DOHH2 (cell line): ENCODE results near the gene TNRC6B.

Source experiments
- H3F3A ChIP-seq: fragments of 200-600 bp; sonication (generic), shearing (Covaris generic); 2 replicates; pipeline ENCODE4 v1.6.0; 2016; ENCODE audit warnings: antibody characterized with exemption, mild to moderate bottlenecking; ENCODE audit not compliant: control insufficient read depth, insufficient read depth
- H3K27ac ChIP-seq: fragments of 200-600 bp; sonication (generic); 2 replicates; pipeline ENCODE4 v1.5.1; 2014; ENCODE audit warnings: low read depth, mild to moderate bottlenecking, low read length, moderate library complexity
- H3K27me3 ChIP-seq: fragments of 200-600 bp; sonication (generic); 2 replicates; pipeline ENCODE4 v1.6.1; 2014; ENCODE audit warnings: mild to moderate bottlenecking, low read length, mixed read lengths; ENCODE audit not compliant: control insufficient read depth
- H3K36me3 ChIP-seq: fragments of 200-600 bp; sonication (generic); 2 replicates; pipeline ENCODE4 v1.6.1; 2014; ENCODE audit warnings: mild to moderate bottlenecking, low read length, moderate library complexity, mixed read lengths; ENCODE audit not compliant: control insufficient read depth
- H3K4me1 ChIP-seq: fragments of 200-600 bp; sonication (generic); 2 replicates; pipeline ENCODE4 v1.6.1; 2014; ENCODE audit warnings: mild to moderate bottlenecking, low read length, mixed read lengths; ENCODE audit not compliant: control insufficient read depth
- H3K4me2 ChIP-seq: fragments of 200-600 bp; sonication (generic); 2 replicates; pipeline ENCODE4 v1.6.0; 2014; ENCODE audit warnings: mild to moderate bottlenecking, low read length, moderate library complexity
- H3K4me3 ChIP-seq: fragments of 200-600 bp; sonication (generic); 2 replicates; pipeline ENCODE4 v1.5.1; 2014; ENCODE audit warnings: mild to moderate bottlenecking, low read length, mixed read lengths
- H3K79me2 ChIP-seq: fragments of 200-600 bp; sonication (generic); 2 replicates; pipeline ENCODE4 v1.6.1; 2014; ENCODE audit warnings: mild to moderate bottlenecking, low read length, mixed read lengths; ENCODE audit not compliant: control insufficient read depth
- H3K9me2 ChIP-seq: fragments of 200-600 bp; sonication (generic); replicated peaks from 2 replicates; pipeline ENCODE4 v1.6.1; 2014; ENCODE audit warnings: mild to moderate bottlenecking, low read length, mixed read lengths; ENCODE audit not compliant: control insufficient read depth
- H3K9me3 ChIP-seq: fragments of 200-600 bp; sonication (generic); 2 replicates; pipeline ENCODE4 v1.6.1; 2014; ENCODE audit warnings: antibody characterized with exemption, low read length, mixed read lengths; ENCODE audit not compliant: control insufficient read depth, insufficient read depth
- H4K20me1 ChIP-seq: fragments of 200-600 bp; sonication (generic); 2 replicates; pipeline ENCODE4 v1.6.0; 2014; ENCODE audit warnings: low read depth, mild to moderate bottlenecking, antibody characterized with exemption, low read length, moderate library complexity; ENCODE audit not compliant: control insufficient read depth, insufficient read depth
- CTCF ChIP-seq: fragments of 200-600 bp; sonication (generic); IDR thresholded peaks from one replicate; pipeline ENCODE4 v1.5.1; 2014; ENCODE audit warnings: antibody characterized with exemption, mild to moderate bottlenecking, low read depth, low read length; ENCODE audit not compliant: poor library complexity, severe bottlenecking
- EZH2phosphoT487 ChIP-seq: fragments of 200-600 bp; sonication (generic); IDR thresholded peaks from 2 replicates; pipeline ENCODE4 v1.6.1; 2017; ENCODE audit warnings: borderline replicate concordance, mild to moderate bottlenecking, antibody characterized with exemption, low read length, moderate library complexity, mixed read lengths

Gene TNRC6B

GRCh38 chr22:40329466-40329865, 151.7 kb downstream of the TNRC6B start:
- H3K4me1 ChIP-seq: peaks cover 11% of the 10 kb centered on the region
- no peak overlapping the region for H3K4me2 ChIP-seq
- H3K27ac ChIP-seq: no peak overlapping the region

GRCh38 chr22:40330086-40330485, 152.4 kb downstream of the TNRC6B start:
- Histone ChIP-seq H3K27ac (no peak overlapping the region), H3K9me2 (no peaks in the 10 kb centered on the region), H3K4me2 (no peak overlapping the region), H3K36me3 (peaks cover 6% of the 10 kb centered on the region), H4K20me1 (no peaks in the 10 kb centered on the region), H3K4me1 (peaks cover 17% of the 10 kb centered on the region), H3K79me2 (no peaks in the 10 kb centered on the region), H3K9me3 (no peaks in the 10 kb centered on the region), H3F3A (peaks cover 10% of the 10 kb centered on the region; the same call in 1 of the 2 replicates), H3K4me3 (no peak overlapping the region), H3K27me3 (no peaks in the 10 kb centered on the region)
- TF ChIP-seq CTCF: no peak
- no peak for TF ChIP-seq EZH2phosphoT487

More at GRCh38 chr22:40329466-40329865, 151.7 kb downstream of the TNRC6B start:
- H3K4me3 ChIP-seq: no peak overlapping the region
- no peaks in the 10 kb centered on the region for H3K9me2 ChIP-seq
- no peaks in the 10 kb centered on the region for H3K27me3 ChIP-seq
- H4K20me1 ChIP-seq: no peaks in the 10 kb centered on the region
- no peaks in the 10 kb centered on the region for H3K9me3 ChIP-seq
- TF ChIP-seq CTCF (no peak), EZH2phosphoT487 (no peak)
- peaks cover 6% of the 10 kb centered on the region; the same call in 1 of the 2 replicates for H3F3A ChIP-seq
- no peaks in the 10 kb centered on the region for H3K79me2 ChIP-seq
- H3K36me3 ChIP-seq: peaks cover 7% of the 10 kb centered on the region

GRCh38 chr22:40330615-40331014, 152.9 kb downstream of the TNRC6B start:
- H3K4me2 ChIP-seq: no peak overlapping the region
- peaks cover 22% of the 10 kb centered on the region for H3K4me1 ChIP-seq

GRCh38 chr22:40331706-40332105, 154.0 kb downstream of the TNRC6B start:
- H3K36me3 ChIP-seq: peaks cover 3% of the 10 kb centered on the region; the same call in 1 of the 2 replicates
- no peak for TF ChIP-seq CTCF
- no peak for TF ChIP-seq EZH2phosphoT487
- H4K20me1 ChIP-seq: no peaks in the 10 kb centered on the region
- H3F3A ChIP-seq: peaks cover 10% of the 10 kb centered on the region; the same call in 1 of the 2 replicates
- H3K9me2 ChIP-seq: no peaks in the 10 kb centered on the region
- no peak overlapping the region for H3K27ac ChIP-seq
- no peak overlapping the region for H3K4me2 ChIP-seq
- no peaks in the 10 kb centered on the region for H3K9me3 ChIP-seq
- peaks cover 32% of the 10 kb centered on the region for H3K4me1 ChIP-seq
- H3K27me3 ChIP-seq: no peaks in the 10 kb centered on the region
- H3K4me3 ChIP-seq: no peak overlapping the region
- H3K79me2 ChIP-seq: no peaks in the 10 kb centered on the region

More at GRCh38 chr22:40330615-40331014, 152.9 kb downstream of the TNRC6B start:
- H3K9me2 ChIP-seq: no peaks in the 10 kb centered on the region
- H3K27ac ChIP-seq: no peak overlapping the region
- H3K9me3 ChIP-seq: no peaks in the 10 kb centered on the region
- peaks cover 3% of the 10 kb centered on the region; the same call in 1 of the 2 replicates for H3K36me3 ChIP-seq
- H3F3A ChIP-seq: peaks cover 10% of the 10 kb centered on the region; the same call in 1 of the 2 replicates
- no peaks in the 10 kb centered on the region for H3K27me3 ChIP-seq
- no peaks in the 10 kb centered on the region for H3K79me2 ChIP-seq
- TF ChIP-seq EZH2phosphoT487: no peak
- H3K4me3 ChIP-seq: no peak overlapping the region
- no peaks in the 10 kb centered on the region for H4K20me1 ChIP-seq
